ENCODE measurements around the gene ERP44.

- no peak for TF ChIP-seq CTCF (IDR thresholded peaks at IDR 0.05)
- no peak for TF ChIP-seq POLR2AphosphoS5 (IDR thresholded peaks at IDR 0.05; ENCODE audit: low read depth, low read length)
- TF ChIP-seq REST (IDR thresholded peaks at IDR 0.05; ENCODE audit: insufficient read depth in 1 of 2, low read depth in 2 of 2, low read length in 1 of 2) = no peak
- no peak for TF ChIP-seq TCF7L2 (IDR thresholded peaks at IDR 0.05; ENCODE audit: low read depth, low read length)
- TF ChIP-seq SIN3A (IDR thresholded peaks at IDR 0.05; ENCODE audit: borderline replicate concordance, insufficient read depth, low read depth, low read length) = no peak
Measured at GRCh38 chr9:100049551-100049950, 49.2 kb downstream of the ERP44 start.

All from Panc1 (cell line).